Prostate gland (tissue), 2 donors: ENCODE results near the gene SESN3. TPM values are rescaled to one million over a fixed set of nuclear protein-coding genes. Genes with fewer than 3 reads are reported as not detected.
A peak's percentile ranks its signal among the peaks of the same experiment; 100 is the strongest.

ENCODE experiments used
- DNase-seq: peaks from one replicate; pipeline ENCODE4 v3.0.0-alpha.2; 2019; ENCODE audit warnings: low spot score
- H3K27ac ChIP-seq, 2 donors: fragments of 200-600 bp; sonication (generic); 2 replicates each; pipeline ENCODE4 v1.5.1; 2017 to 2019
- H3K27me3 ChIP-seq: fragments of 200-600 bp; sonication (generic); replicated peaks from 2 replicates; pipeline ENCODE4 v1.5.1; 2019; ENCODE audit not compliant: insufficient read depth
- H3K36me3 ChIP-seq, 2 donors: fragments of 200-600 bp; sonication (generic); 1 replicate in 1 of 2; 2 replicates in 1 of 2; pipeline versions ENCODE4 v1.5.1 to v1.8.1; 2017 to 2019
- H3K4me1 ChIP-seq: fragments of 200-600 bp; sonication (generic); replicated peaks from 2 replicates; pipeline ENCODE4 v1.5.1; 2019
- H3K4me3 ChIP-seq, 2 donors: fragments of 200-600 bp; sonication (generic); 2 replicates each; pipeline ENCODE4 v1.5.1; 2017 to 2019
- H3K9me3 ChIP-seq: fragments of 200-600 bp; sonication (generic); 2 replicates; pipeline ENCODE4 v1.5.1; 2017
- CTCF ChIP-seq, 4 experiments: fragments of 200-600 bp in 2 of 4; fragments of 450-650 bp in 2 of 4; sonication (generic) in 2 of 4; IDR thresholded peaks; 1 replicate in 3 of 4; 2 replicates in 1 of 4; pipeline ENCODE4 v1.5.1; 2016 to 2019; ENCODE audit warnings: antibody characterized with exemption in 4 of 4, mild to moderate bottlenecking in 2 of 4, moderate library complexity in 2 of 4
- POLR2A ChIP-seq: fragments of 450-650 bp; IDR thresholded peaks from one replicate; pipeline ENCODE4 v1.6.1; 2016; ENCODE audit warnings: antibody characterized with exemption, mild to moderate bottlenecking
- POLR2AphosphoS5 ChIP-seq: sonication (generic); formaldehyde crosslinking; IDR thresholded peaks from one replicate; pipeline ENCODE4 v1.6.1; 2017; ENCODE audit warnings: antibody characterized with exemption
- WGBS: methylation state at CpG from one replicate; pipeline ENCODE4 v1.1.5; 2018; 5-methylcytosine and 5-hydroxymethylcytosine counted together
- intact Hi-C: fragments of 100-400 bp; cut with DNase I; formaldehyde crosslinking; loops from one replicate; pipeline ENCODE4 v1.14.2; 2022
- total RNA-seq, 2 donors: library from RNA; depleted of rRNA; stranded (reverse); fragments of >200 nt; gene quantifications; one replicate each; pipeline ENCODE4 v1.1.0, GENCODE V29; 2016

The SESN3 gene
- total RNA-seq, 2 donors from 2014 or later, result 21.3 to 33.8 TPM

DNA sequence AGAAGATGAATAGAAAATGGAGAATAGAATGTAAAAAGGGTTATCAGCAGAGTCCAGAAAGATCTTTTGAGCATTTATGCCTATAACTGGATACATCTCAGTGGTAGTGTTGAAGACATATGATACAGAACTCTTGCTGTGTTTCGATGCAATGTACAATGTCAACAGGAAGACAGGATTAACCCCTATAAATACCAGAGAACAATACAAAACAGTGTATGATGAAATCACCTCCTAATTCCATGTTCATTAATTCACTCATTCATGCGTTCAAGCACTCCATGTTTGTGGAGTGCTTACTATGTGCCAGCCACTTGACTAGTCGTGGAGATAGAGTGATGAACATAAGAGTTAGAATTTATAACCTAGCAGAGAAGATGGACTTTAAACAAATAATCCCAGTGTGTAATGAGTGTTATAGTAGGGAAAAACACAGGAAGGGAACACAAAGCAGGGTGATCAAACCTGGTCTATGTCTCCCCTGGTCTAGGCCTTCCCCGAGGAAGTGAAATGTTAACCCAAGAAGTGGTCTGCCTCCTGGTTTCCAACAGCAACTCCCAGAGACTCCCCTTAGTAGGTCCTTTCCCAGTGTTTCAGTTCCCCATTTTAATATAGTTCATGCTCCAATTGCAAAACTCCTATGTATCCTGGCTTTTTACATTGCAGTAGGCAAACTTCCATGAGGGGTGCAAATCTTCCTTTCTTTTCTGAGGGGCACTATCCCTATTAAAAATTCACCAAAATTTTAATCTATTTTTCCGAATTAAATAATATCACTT lies 9.1 kb upstream of the SESN3 start:
- no peaks in the 10 kb centered on the region for H3K36me3 ChIP-seq
- no peaks in the 10 kb centered on the region for H3K4me1 ChIP-seq
- 80% methylated on average over 5 of the region's 5 CpGs for WGBS
- H3K27me3 ChIP-seq, result no peaks in the 10 kb centered on the region
- intact Hi-C loops, result loop anchor here (10.0 kb wide), 1 partner anchor 525 kb away; no protein-coding TSS in a partner anchor
- H3K27ac ChIP-seq, result no peak overlapping the region
- DNase-seq, result no peak
- TF ChIP-seq POLR2AphosphoS5, result no peak
- no peak for TF ChIP-seq CTCF (IDR thresholded peaks at IDR 0.05)
- TF ChIP-seq POLR2A, result no peak
- no peaks in the 10 kb centered on the region for H3K9me3 ChIP-seq
- no peak overlapping the region for H3K4me3 ChIP-seq

DNA sequence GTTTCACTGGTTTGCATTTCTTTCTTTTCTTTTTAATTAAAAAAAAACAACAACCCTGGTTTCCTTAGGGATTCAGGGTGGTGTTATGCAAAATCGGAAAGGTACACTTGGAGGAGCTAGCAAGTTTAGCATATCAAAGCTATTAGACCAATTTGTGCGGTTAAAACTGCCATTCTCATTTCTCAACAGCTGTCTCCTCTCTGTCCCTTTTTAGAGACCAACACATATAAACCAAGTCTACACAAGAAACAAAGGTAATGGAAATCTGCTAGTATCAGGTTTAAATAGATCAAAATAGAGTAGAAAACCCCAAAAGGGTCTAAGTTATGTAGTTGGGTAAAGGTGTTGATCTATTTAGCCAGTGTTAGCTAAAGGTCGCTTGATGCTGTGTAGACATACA lies 1.7 kb upstream of the SESN3 start:
- 50% methylated on average over 3 of the region's 3 CpGs for WGBS
- no peaks in the 10 kb centered on the region for H3K27me3 ChIP-seq
- no peaks in the 10 kb centered on the region for H3K4me1 ChIP-seq
- intact Hi-C loops, result loop anchor here (5.0 to 10.0 kb wide), 2 partner anchors 105 to 532 kb away; no protein-coding TSS in a partner anchor
- peak overlapping the region; percentile 14 to 32 for H3K4me3 ChIP-seq
- TF ChIP-seq POLR2A (no peak), CTCF (IDR thresholded peaks at IDR 0.05) (no peak), POLR2AphosphoS5 (no peak)
- H3K9me3 ChIP-seq, result no peaks in the 10 kb centered on the region
- no peak for DNase-seq
- no peaks in the 10 kb centered on the region for H3K36me3 ChIP-seq
- H3K27ac ChIP-seq, result peak overlapping the region; percentile 71 to 88

GRCh38 chr11:95231881-95232605 lies 1.0 kb upstream of the SESN3 start:
- peak overlapping the region; percentile 71 to 88 for H3K27ac ChIP-seq
- H3K9me3 ChIP-seq, result no peaks in the 10 kb centered on the region
- H3K4me1 ChIP-seq, result no peaks in the 10 kb centered on the region
- 6% methylated on average over 35 of the region's 35 CpGs for WGBS
- H3K27me3 ChIP-seq, result no peaks in the 10 kb centered on the region
- no peak for TF ChIP-seq POLR2A
- TF ChIP-seq CTCF (IDR thresholded peaks at IDR 0.05), result peak in 1 of 4 experiments; percentile 14
- no peaks in the 10 kb centered on the region for H3K36me3 ChIP-seq
- intact Hi-C loops, result loop anchor here (2.0 to 10.0 kb wide), 4 partner anchors 77 to 533 kb away; no protein-coding TSS in a partner anchor
- peak; percentile 46 for DNase-seq
- peak overlapping the region; percentile 14 to 32 for H3K4me3 ChIP-seq

GRCh38 chr11:95230810-95231126 lies 234 bp downstream of the SESN3 start:
- no peaks in the 10 kb centered on the region for H3K27me3 ChIP-seq
- H3K27ac ChIP-seq, result peak overlapping the region; percentile 84 to 88
- no peak for DNase-seq
- no peaks in the 10 kb centered on the region for H3K9me3 ChIP-seq
- TF ChIP-seq POLR2AphosphoS5, result no peak
- WGBS, result under 1% methylated on average over 40 of the region's 40 CpGs
- H3K4me1 ChIP-seq, result no peaks in the 10 kb centered on the region
- H3K4me3 ChIP-seq, result peak overlapping the region; percentile 82 to 90
- intact Hi-C loops, result loop anchor here (2.0 to 10.0 kb wide), 4 partner anchors 76 to 534 kb away; no protein-coding TSS in a partner anchor
- H3K36me3 ChIP-seq, result no peaks in the 10 kb centered on the region

GRCh38 chr11:95229993-95230809 lies 801 bp downstream of the SESN3 start:
- Histone ChIP-seq H3K27ac (peak overlapping the region; percentile 84 to 88), H3K36me3 (no peaks in the 10 kb centered on the region), H3K4me3 (peak overlapping the region; percentile 82 to 90), H3K4me1 (no peaks in the 10 kb centered on the region), H3K27me3 (no peaks in the 10 kb centered on the region), H3K9me3 (no peaks in the 10 kb centered on the region)
- WGBS, result 0% methylated on average over 42 of the region's 42 CpGs
- no peak for TF ChIP-seq POLR2A
- peak; percentile 4 for TF ChIP-seq POLR2AphosphoS5
- DNase-seq, result peak; percentile 14
- intact Hi-C loops, result loop anchor here (2.0 to 10.0 kb wide), 4 partner anchors 75 to 535 kb away; no protein-coding TSS in a partner anchor
